Gastrocnemius medialis (tissue), 4 donors: ENCODE measurements around the gene ANKRD39.

Experiments used
- CTCF ChIP-seq, 5 experiments: fragments of 450-650 bp in 3 of 5; fragments of 200-600 bp in 2 of 5; sonication (generic) in 2 of 5; IDR thresholded peaks in 4 of 5; conservative IDR thresholded peaks in 1 of 5; 1 replicate in 4 of 5; 2 replicates in 1 of 5; pipeline ENCODE4 v1.5.1; 2016 to 2019; ENCODE audit warnings: antibody characterized with exemption in 5 of 5, mild to moderate bottlenecking in 3 of 5, moderate library complexity in 3 of 5
- POLR2A ChIP-seq, 2 donors: fragments of 450-650 bp; IDR thresholded peaks; one replicate each; pipeline ENCODE4 v1.6.1; 2017; ENCODE audit warnings: antibody characterized with exemption in 2 of 2, mild to moderate bottlenecking in 2 of 2, moderate library complexity in 2 of 2

DNA sequence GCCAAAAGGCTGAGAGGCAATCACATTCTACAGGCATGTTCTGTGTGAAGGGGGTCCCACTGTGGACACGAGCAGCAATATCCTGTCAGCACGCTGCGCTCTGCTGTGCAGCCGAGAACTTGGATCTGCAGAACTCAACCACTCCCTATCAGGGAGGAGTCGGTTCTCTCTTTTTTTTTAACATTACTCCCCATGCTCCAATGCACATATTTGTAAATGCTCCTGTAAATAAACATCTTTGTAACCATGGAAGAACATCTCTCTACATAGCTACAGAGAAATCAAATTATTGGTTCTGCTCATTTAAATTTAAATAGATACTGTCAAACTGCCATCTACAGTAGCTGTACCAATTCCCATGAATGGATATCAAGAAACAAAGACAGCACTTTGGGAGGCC lies 11.0 kb downstream of the ANKRD39 start:
- no peak for TF ChIP-seq CTCF (IDR thresholded peaks at IDR 0.05 in 4 of 5, conservative IDR thresholded peaks at IDR 0.05 in 1 of 5)
- TF ChIP-seq POLR2A (IDR thresholded peaks at IDR 0.05): no peak
